Ovary (tissue), 9 donors: Measurements from ENCODE around the gene PARD3. TPM values are rescaled to one million over a fixed set of nuclear protein-coding genes. Genes with fewer than 3 reads are reported as not detected.

Source experiments
- DNase-seq, 5 donors: peaks; one replicate each; pipeline ENCODE4 v3.0.0-alpha.2; 2019 to 2020
- H3K27ac ChIP-seq, 2 donors: fragments of 200-600 bp; one replicate each; pipeline versions ENCODE4 v1.5.1 to v1.8.0; 2019 to 2022
- H3K27me3 ChIP-seq: fragments of 200-600 bp; one replicate; pipeline ENCODE4 v1.8.0; 2022
- H3K36me3 ChIP-seq: fragments of 200-600 bp; sonication (generic); one replicate; pipeline ENCODE4 v1.5.1; 2019
- H3K4me1 ChIP-seq: one replicate; pipeline ENCODE4 v1.8.1; 2013; ENCODE audit warnings: mild to moderate bottlenecking, moderate library complexity; ENCODE audit not compliant: insufficient read depth
- H3K4me3 ChIP-seq: fragments of 200-600 bp; sonication (generic); one replicate; pipeline ENCODE4 v1.5.1; 2017
- H3K9me3 ChIP-seq, 2 donors: fragments of 200-600 bp in 1 of 2; sonication (generic) in 1 of 2; one replicate each; pipeline versions ENCODE4 v1.5.1 to v1.8.1; 2013 to 2019; ENCODE audit warnings: mild to moderate bottlenecking in 1 of 2, moderate library complexity in 1 of 2
- CTCF ChIP-seq, 3 donors: fragments of 450-650 bp in 2 of 3; fragments of 200-600 bp in 1 of 3; IDR thresholded peaks; one replicate each; pipeline versions ENCODE4 v1.5.1 to v1.8.0; 2016 to 2022; ENCODE audit warnings: antibody characterized with exemption in 3 of 3, mild to moderate bottlenecking in 1 of 3
- EP300 ChIP-seq: sonication (generic); formaldehyde crosslinking; IDR thresholded peaks from one replicate; pipeline ENCODE4 v1.6.1; 2017; ENCODE audit warnings: antibody characterized with exemption
- POLR2A ChIP-seq: fragments of 450-650 bp; IDR thresholded peaks from one replicate; pipeline ENCODE4 v1.6.1; 2017; ENCODE audit warnings: antibody characterized with exemption, mild to moderate bottlenecking, moderate library complexity
- WGBS, 3 donors: extraction: QIAGEN DNeasy Blood & Tissue Kit in 1 of 3; methylation state at CpG; one replicate each; pipeline versions ENCODE4 v1.1.5 to v1.1.7; 2013 to 2017; 5-methylcytosine and 5-hydroxymethylcytosine counted together
- intact Hi-C, 4 donors: fragments of 100-400 bp; cut with DNase I; formaldehyde crosslinking; loops; one replicate each; pipeline versions ENCODE4 v1.11.0 to v1.15.1; 2022 to 2023
- polyA plus RNA-seq, 2 donors: library from polyadenylated mRNA; stranded (reverse); fragments of 200-250 nt in 1 of 2; fragments of 350-450 nt in 1 of 2; fragmentation: Illumina TruSeq in 1 of 2; extraction: RNeasy Lipid Tissue Mini Kit (QIAGEN cat#74804) in 1 of 2; gene quantifications; one replicate each; pipeline ENCODE4 v1.2.3, GENCODE V29; 2013 to 2014
- total RNA-seq, 7 donors: library from RNA; depleted of rRNA in 2 of 7; stranded (reverse); fragments of >200 nt in 2 of 7; fragmentation: NEBNext Ultra II Directional in 3 of 7; extraction: Animal tissue kit (Norgen Biotek cat#: 25700) in 3 of 7; gene quantifications; one replicate each; pipeline versions ENCODE4 v1.1.0 to v1.2.4, GENCODE V29; 2016 to 2023
- donor health status: DM: no; HTN: no; CAD: no; lungs with moderate emphysema.
- donor health status: DM: no; HTN: no; CAD: no.
- donor health status: Bipolar disorder and iron deficiency.
- donor health status: DM: yes; HTN: yes; CAD: no.
- donor health status: DM: no; HTN: no; CAD: no.
- donor health status: DM: yes; HTN: yes; CAD: no.

The PARD3 gene
- total and polyA plus RNA-seq, 9 donors: 31.8 to 92.3 (median 67.1) TPM

DNA sequence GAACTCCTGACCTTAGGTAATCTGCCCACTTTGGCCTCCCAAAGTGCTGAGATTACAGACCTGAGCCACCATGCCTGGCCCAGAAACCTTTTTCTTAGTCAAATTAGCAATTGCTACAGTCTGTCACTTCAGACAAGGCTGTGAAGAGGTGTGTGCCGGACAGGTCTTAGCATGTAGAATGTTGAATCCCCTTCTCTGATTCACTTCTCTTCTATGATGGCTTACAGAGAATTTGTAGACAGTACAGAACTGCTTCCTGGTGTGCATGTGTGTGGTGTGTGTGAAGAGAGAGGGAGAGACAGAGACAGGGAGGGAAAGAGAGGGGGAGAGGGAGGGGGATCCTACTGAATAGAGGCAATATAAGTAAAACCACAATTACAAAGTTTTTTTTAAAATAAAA, 150.4 kb downstream of the PARD3 start:
- DNase-seq: no peak
- Histone ChIP-seq H3K36me3 (no peaks in the 10 kb centered on the region), H3K27me3 (no peaks in the 10 kb centered on the region), H3K9me3 (no peaks in the 10 kb centered on the region), H3K4me1 (no peaks in the 10 kb centered on the region), H3K4me3 (no peak overlapping the region), H3K27ac (no peak overlapping the region)
- 100% methylated on average over 1 of the region's 1 CpG for WGBS, 3 donors
- no peak for TF ChIP-seq CTCF (IDR thresholded peaks at IDR 0.05)
- TF ChIP-seq POLR2A: no peak
- no peak for TF ChIP-seq EP300
- intact Hi-C loops: loop anchor here (10.0 kb wide), 5 partner anchors 50 to 370 kb away; partner anchors contain the start of gene PARD3 (in 2 of the 4)

GRCh38 chr10:34661580-34661979, 153.5 kb downstream of the PARD3 start:
- Histone ChIP-seq H3K27ac (no peak overlapping the region), H3K36me3 (no peaks in the 10 kb centered on the region), H3K9me3 (no peaks in the 10 kb centered on the region), H3K4me3 (no peak overlapping the region), H3K27me3 (no peaks in the 10 kb centered on the region), H3K4me1 (no peaks in the 10 kb centered on the region)
- no peak for DNase-seq
- WGBS, 3 donors: 80 to 88% (median 86%) methylated on average over 2 of the region's 2 CpGs
- intact Hi-C loops: loop anchor here (10.0 kb wide), 5 partner anchors 53 to 373 kb away; partner anchors contain the start of gene PARD3 (in 2 of the 4)
- TF ChIP-seq EP300 (no peak), CTCF (IDR thresholded peaks at IDR 0.05) (no peak), POLR2A (no peak)

- 89 to 95% (median 94%) methylated on average over 1 of the region's 1 CpG for WGBS, 3 donors
- no peak overlapping the region for H3K4me3 ChIP-seq
- intact Hi-C loops: no loop called here
- no peaks in the 10 kb centered on the region for H3K9me3 ChIP-seq
- H3K27ac ChIP-seq: no peak overlapping the region
- H3K4me1 ChIP-seq: peaks cover 1% of the 10 kb centered on the region
- DNase-seq: no peak
- H3K36me3 ChIP-seq: no peaks in the 10 kb centered on the region
- H3K27me3 ChIP-seq: no peaks in the 10 kb centered on the region
- TF ChIP-seq EP300 (no peak), CTCF (IDR thresholded peaks at IDR 0.05) (no peak), POLR2A (no peak)
These were observed 156.2 kb downstream of the PARD3 start for GRCh38 chr10:34658934-34659333.

GRCh38 chr10:34656661-34657060, 158.4 kb downstream of the PARD3 start:
- Histone ChIP-seq H3K27me3 (no peaks in the 10 kb centered on the region), H3K4me1 (peaks cover 4% of the 10 kb centered on the region), H3K4me3 (no peak overlapping the region), H3K9me3 (no peaks in the 10 kb centered on the region), H3K36me3 (no peaks in the 10 kb centered on the region), H3K27ac (no peak overlapping the region)
- no peak for TF ChIP-seq CTCF (IDR thresholded peaks at IDR 0.05)
- TF ChIP-seq POLR2A: no peak
- TF ChIP-seq EP300: no peak
- 70 to 77% (median 75%) methylated on average over 4 of the region's 4 CpGs for WGBS, 3 donors
- intact Hi-C loops: no loop called here
- DNase-seq: no peak
